ENCODE data around the gene KHK.

Gene KHK

DNA sequence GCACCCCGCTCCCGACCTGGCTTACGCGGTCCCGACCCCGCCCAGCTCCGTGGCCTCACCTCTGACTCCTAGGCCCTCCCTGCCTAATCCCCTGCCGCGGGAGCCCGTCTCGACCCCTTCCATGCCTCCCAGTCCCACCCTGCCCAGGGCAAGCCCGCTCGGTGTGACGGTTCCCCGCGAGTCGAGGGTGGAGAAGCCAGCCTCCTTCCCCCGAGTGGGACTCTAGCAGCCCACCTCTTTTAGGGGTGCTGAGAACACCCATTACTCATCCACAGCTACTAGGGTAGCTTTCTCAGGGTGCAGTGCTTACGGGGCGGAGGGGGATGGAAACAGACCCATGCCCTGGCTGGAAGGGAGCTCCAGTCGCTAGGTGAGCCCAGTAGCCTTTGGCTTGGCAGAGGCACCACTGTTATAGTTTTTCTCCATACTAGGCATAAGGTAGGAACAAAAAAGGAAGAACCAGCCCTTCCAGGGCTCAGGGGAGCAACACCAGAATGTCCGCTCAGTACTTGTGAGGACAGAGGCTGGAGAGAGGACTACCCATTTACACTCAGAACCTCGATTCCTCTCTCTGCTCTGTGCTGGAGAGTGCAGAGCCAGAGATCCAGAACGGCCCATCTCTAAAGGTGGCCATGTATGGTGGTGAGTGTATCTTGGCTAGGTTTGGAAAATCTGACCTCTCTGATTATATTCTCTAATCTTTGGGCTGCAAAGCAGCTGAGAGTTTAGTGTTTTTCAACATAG lies 34.5 kb upstream of the KHK start:
- TF ChIP-seq, protein P1, sequence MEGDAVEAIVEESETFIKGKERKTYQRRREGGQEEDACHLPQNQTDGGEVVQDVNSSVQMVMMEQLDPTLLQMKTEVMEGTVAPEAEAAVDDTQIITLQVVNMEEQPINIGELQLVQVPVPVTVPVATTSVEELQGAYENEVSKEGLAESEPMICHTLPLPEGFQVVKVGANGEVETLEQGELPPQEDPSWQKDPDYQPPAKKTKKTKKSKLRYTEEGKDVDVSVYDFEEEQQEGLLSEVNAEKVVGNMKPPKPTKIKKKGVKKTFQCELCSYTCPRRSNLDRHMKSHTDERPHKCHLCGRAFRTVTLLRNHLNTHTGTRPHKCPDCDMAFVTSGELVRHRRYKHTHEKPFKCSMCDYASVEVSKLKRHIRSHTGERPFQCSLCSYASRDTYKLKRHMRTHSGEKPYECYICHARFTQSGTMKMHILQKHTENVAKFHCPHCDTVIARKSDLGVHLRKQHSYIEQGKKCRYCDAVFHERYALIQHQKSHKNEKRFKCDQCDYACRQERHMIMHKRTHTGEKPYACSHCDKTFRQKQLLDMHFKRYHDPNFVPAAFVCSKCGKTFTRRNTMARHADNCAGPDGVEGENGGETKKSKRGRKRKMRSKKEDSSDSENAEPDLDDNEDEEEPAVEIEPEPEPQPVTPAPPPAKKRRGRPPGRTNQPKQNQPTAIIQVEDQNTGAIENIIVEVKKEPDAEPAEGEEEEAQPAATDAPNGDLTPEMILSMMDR (IDR thresholded peaks at IDR 0.05; ENCODE audit: low read depth, low read length, missing control alignments): no peak
- peak overlapping the region; percentile 87 for H3K4me3 ChIP-seq (replicated peaks; ENCODE audit: low read depth, low read length)
- DNase-seq (ENCODE audit: extremely low read depth, low read depth): no peak

DNA sequence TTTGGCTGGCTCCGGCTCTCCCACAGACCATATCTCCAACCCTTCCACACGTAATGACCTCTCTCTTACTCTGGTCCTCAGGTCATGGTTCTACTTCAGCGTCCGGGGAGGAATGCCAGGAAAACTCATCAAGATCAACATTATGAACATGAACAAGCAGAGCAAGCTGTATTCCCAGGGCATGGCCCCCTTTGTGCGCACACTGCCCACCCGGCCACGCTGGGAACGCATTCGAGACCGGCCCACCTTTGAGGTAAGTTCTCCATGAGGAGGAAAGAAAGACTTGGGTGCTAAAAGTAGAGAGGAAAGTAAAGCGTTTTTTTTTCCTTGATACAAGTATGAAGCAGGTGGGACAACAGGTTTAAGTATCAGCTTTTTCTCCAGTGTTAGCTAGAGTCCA lies 33.3 kb upstream of the KHK start:
- TF ChIP-seq, protein P1 (IDR thresholded peaks at IDR 0.05; ENCODE audit: low read depth, low read length, missing control alignments): no peak
- no peak overlapping the region for H3K4me3 ChIP-seq (replicated peaks; ENCODE audit: low read depth, low read length)
- DNase-seq (ENCODE audit: extremely low read depth, low read depth): no peak

DNA sequence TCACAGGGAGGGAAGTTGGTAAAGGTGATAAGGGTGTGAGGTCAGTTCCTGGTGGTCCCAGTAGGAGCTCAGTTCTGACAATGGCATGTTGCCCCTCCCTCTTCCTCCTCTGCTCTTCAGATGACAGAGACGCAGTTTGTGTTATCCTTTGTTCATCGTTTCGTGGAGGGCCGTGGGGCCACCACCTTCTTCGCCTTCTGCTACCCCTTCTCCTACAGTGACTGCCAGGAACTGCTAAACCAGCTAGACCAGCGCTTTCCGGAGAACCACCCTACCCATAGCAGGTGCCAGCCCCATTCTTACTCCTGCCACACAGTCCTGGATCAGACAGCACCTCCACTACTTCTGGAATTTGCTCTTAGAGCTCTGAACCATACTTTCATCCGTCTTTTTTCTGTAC lies 32.8 kb upstream of the KHK start:
- H3K4me3 ChIP-seq (replicated peaks; ENCODE audit: low read depth, low read length): no peak overlapping the region
- no peak for DNase-seq (ENCODE audit: extremely low read depth, low read depth)
- TF ChIP-seq, protein P1 (IDR thresholded peaks at IDR 0.05; ENCODE audit: low read depth, low read length, missing control alignments): no peak

DNA sequence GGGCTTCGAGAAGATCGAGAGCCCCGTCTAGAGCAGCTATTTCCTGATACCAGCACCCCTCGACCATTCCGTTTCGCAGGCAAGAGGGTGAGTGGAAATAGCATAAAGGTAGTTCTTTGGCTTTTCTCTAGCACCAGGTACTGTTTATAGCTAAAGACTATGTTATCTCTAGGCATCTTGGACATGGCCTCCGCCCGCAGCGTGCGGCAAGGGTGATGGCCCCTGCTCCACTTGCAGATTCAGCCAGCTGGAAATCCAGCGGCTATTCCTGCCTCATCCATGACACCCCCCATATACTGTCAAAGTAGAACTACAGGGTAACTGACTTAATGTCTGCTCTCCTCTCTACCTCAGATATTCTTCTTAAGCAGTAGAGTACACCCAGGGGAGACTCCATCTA lies 31.9 kb upstream of the KHK start:
- TF ChIP-seq, protein P1 (IDR thresholded peaks at IDR 0.05; ENCODE audit: low read depth, low read length, missing control alignments): no peak
- H3K4me3 ChIP-seq (replicated peaks; ENCODE audit: low read depth, low read length): no peak overlapping the region
- no peak for DNase-seq (ENCODE audit: extremely low read depth, low read depth)

DNA sequence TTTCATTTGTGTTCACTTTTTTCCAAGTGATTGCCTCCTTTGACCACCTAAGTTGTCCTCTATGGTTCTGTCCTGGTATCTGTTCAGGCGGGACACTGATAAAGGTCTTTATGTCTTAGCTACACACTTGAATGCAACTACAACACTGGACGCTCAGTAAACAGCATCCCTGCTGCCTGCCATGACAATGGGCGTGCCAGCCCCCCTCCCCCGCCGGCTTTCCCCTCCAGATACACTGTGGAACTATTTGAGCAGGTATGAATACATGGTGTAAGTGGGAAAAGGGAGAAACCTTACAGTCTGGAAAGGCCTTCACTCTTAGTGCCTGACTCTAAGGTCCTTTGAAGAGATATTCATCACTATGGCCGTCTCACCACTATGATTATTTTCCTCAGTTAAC lies 29.4 kb upstream of the KHK start:
- TF ChIP-seq, protein P1 (IDR thresholded peaks at IDR 0.05; ENCODE audit: low read depth, low read length, missing control alignments): no peak
- H3K4me3 ChIP-seq (replicated peaks; ENCODE audit: low read depth, low read length): no peak overlapping the region

DNA sequence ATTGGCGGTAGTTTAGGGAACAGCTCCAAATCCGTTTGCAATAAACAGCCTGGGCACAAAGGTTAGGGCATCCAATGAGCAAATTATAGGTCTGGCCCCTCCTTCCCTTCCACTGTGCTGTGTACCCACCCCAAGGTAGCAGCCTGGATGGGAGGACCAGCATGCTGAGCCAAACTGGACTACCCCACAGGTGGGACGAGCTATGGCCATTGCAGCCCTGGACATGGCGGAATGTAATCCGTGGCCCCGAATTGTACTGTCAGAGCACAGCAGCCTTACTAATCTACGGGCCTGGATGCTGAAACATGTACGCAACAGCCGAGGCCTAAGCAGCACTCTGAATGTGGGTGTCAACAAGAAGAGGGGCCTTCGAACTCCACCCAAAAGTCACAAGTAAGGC lies 28.4 kb upstream of the KHK start:
- no peak for DNase-seq (ENCODE audit: extremely low read depth, low read depth)
- no peak overlapping the region for H3K4me3 ChIP-seq (replicated peaks; ENCODE audit: low read depth, low read length)
- TF ChIP-seq, protein P1 (IDR thresholded peaks at IDR 0.05; ENCODE audit: low read depth, low read length, missing control alignments): no peak

More for the DNA sequence above, 29.4 kb upstream of the KHK start:
- no peak for DNase-seq (ENCODE audit: extremely low read depth, low read depth)
